Fibroblast of skin of left quadriceps (primary cell): Measurements from ENCODE around the gene PPP1R1A.

Source experiments
- DNase-seq, 2 experiments: peaks; one replicate each; pipeline ENCODE4 v3.0.0-alpha.2; 2013; ENCODE audit warnings: low read depth in 2 of 2

PPP1R1A gene

GRCh38 chr12:54603173-54603814, 14.8 kb upstream of the PPP1R1A start:
- DNase-seq = peak; percentile 39 to 46

- no peak for DNase-seq
Observed at GRCh38 chr12:54602661-54603060, 14.2 kb upstream of the PPP1R1A start.

GRCh38 chr12:54601841-54602240, 13.4 kb upstream of the PPP1R1A start:
- no peak for DNase-seq

- DNase-seq = no peak
Observed at GRCh38 chr12:54598970-54599369, 10.5 kb upstream of the PPP1R1A start.

GRCh38 chr12:54596526-54596946, 8.1 kb upstream of the PPP1R1A start:
- DNase-seq = peak; percentile 6 to 16

- DNase-seq = no peak
Observed at GRCh38 chr12:54595471-54595870, 7.0 kb upstream of the PPP1R1A start.

- no peak for DNase-seq
Observed at GRCh38 chr12:54593725-54594124, 5.3 kb upstream of the PPP1R1A start.

GRCh38 chr12:54593135-54593534, 4.7 kb upstream of the PPP1R1A start:
- DNase-seq = no peak

GRCh38 chr12:54592316-54592715, 3.9 kb upstream of the PPP1R1A start:
- DNase-seq = no peak

- DNase-seq = no peak
Observed at GRCh38 chr12:54590978-54591591, 2.6 kb upstream of the PPP1R1A start.

GRCh38 chr12:54589964-54590363, 1.5 kb upstream of the PPP1R1A start:
- no peak for DNase-seq

GRCh38 chr12:54588890-54589267, 420 bp upstream of the PPP1R1A start:
- no peak for DNase-seq

GRCh38 chr12:54587315-54587873, 1.1 kb downstream of the PPP1R1A start:
- no peak for DNase-seq

- DNase-seq = no peak
Observed at GRCh38 chr12:54586620-54587019, 1.8 kb downstream of the PPP1R1A start.

- no peak for DNase-seq
Observed at GRCh38 chr12:54585243-54585642, 3.2 kb downstream of the PPP1R1A start.

- no peak for DNase-seq
Observed at GRCh38 chr12:54584128-54584527, 4.3 kb downstream of the PPP1R1A start.

- no peak for DNase-seq
Observed at GRCh38 chr12:54583726-54584125, 4.7 kb downstream of the PPP1R1A start.

- no peak for DNase-seq
Observed at GRCh38 chr12:54581412-54581811, 7.0 kb downstream of the PPP1R1A start.

GRCh38 chr12:54579696-54580333, 8.6 kb downstream of the PPP1R1A start:
- peak; percentile 34 to 36 for DNase-seq

GRCh38 chr12:54579258-54579657, 9.2 kb downstream of the PPP1R1A start:
- DNase-seq = no peak

- no peak for DNase-seq
Observed at GRCh38 chr12:54578778-54579177, 9.7 kb downstream of the PPP1R1A start.

- no peak for DNase-seq
Observed at GRCh38 chr12:54572881-54573280, 15.6 kb downstream of the PPP1R1A start.
